Measurements from ENCODE around the gene PTPN14. TPM values are rescaled to one million over a fixed set of nuclear protein-coding genes. Genes with fewer than 3 reads are reported as not detected.
"Not testable (repeated sequence)": the region's sequence is repeated elsewhere in the genome, so short reads cannot be mapped to it uniquely, and the experiment has no call there.

The PTPN14 gene
- total RNA-seq, 1 donor from 2014 or later = 25.6 TPM

GRCh38 chr1:214516434-214517326, 34.7 kb downstream of the PTPN14 start:
- intact Hi-C loops (cut with micrococcal nuclease) = no loop called here
- ATAC-seq = no peak

GRCh38 chr1:214515544-214516433, 35.6 kb downstream of the PTPN14 start:
- ATAC-seq (no peak), DNase-seq (no peak)
- intact Hi-C loops (cut with micrococcal nuclease) = no loop called here

More at GRCh38 chr1:214516434-214517326, 34.7 kb downstream of the PTPN14 start:
- DNase-seq = no peak

- intact Hi-C loops (cut with micrococcal nuclease) = no loop called here
- DNase-seq (no peak), ATAC-seq (no peak)
These were observed 36.5 kb downstream of the PTPN14 start for GRCh38 chr1:214514819-214515383.

- intact Hi-C loops (cut with micrococcal nuclease) = no loop called here
- DNase-seq = no peak
- ATAC-seq = no peak
These were observed 37.2 kb downstream of the PTPN14 start for GRCh38 chr1:214514032-214514818.

- intact Hi-C loops (cut with micrococcal nuclease) = no loop called here
- ATAC-seq (no peak), DNase-seq (no peak)
These were observed 38.0 kb downstream of the PTPN14 start for GRCh38 chr1:214513394-214513793.

- no peak for ATAC-seq
- intact Hi-C loops (cut with micrococcal nuclease) = no loop called here
- DNase-seq = no peak
These were observed 39.8 kb downstream of the PTPN14 start for GRCh38 chr1:214511639-214511998.

- intact Hi-C loops (cut with micrococcal nuclease) = no loop called here
- DNase-seq (no peak), ATAC-seq (no peak)
These were observed 40.3 kb downstream of the PTPN14 start for GRCh38 chr1:214510914-214511638.

GRCh38 chr1:214510477-214510876, 40.9 kb downstream of the PTPN14 start:
- intact Hi-C loops (cut with micrococcal nuclease) = no loop called here
- no peak for DNase-seq
- ATAC-seq = no peak

- DNase-seq; intact Hi-C loops (cut with micrococcal nuclease); ATAC-seq: not testable (repeated sequence)
These were observed 41.8 kb downstream of the PTPN14 start for GRCh38 chr1:214509622-214510021.

GRCh38 chr1:214506972-214507431, 44.4 kb downstream of the PTPN14 start:
- intact Hi-C loops (cut with micrococcal nuclease) = no loop called here
- DNase-seq (no peak), ATAC-seq (no peak)

GRCh38 chr1:214505134-214505533, 46.3 kb downstream of the PTPN14 start:
- intact Hi-C loops (cut with micrococcal nuclease) = no loop called here
- no peak for DNase-seq
- ATAC-seq = no peak

GRCh38 chr1:214504330-214504729, 47.1 kb downstream of the PTPN14 start:
- ATAC-seq = no peak
- intact Hi-C loops (cut with micrococcal nuclease) = no loop called here

GRCh38 chr1:214503553-214503952, 47.8 kb downstream of the PTPN14 start:
- ATAC-seq = no peak
- intact Hi-C loops (cut with micrococcal nuclease) = no loop called here
- DNase-seq = no peak

More at GRCh38 chr1:214504330-214504729, 47.1 kb downstream of the PTPN14 start:
- no peak for DNase-seq

GRCh38 chr1:214500340-214501055, 50.9 kb downstream of the PTPN14 start:
- no peak for ATAC-seq
- intact Hi-C loops (cut with micrococcal nuclease) = no loop called here

GRCh38 chr1:214499732-214500131, 51.7 kb downstream of the PTPN14 start:
- ATAC-seq = no peak
- intact Hi-C loops (cut with micrococcal nuclease) = no loop called here
- no peak for DNase-seq

More at GRCh38 chr1:214500340-214501055, 50.9 kb downstream of the PTPN14 start:
- no peak for DNase-seq

- DNase-seq (no peak), ATAC-seq (no peak)
- intact Hi-C loops (cut with micrococcal nuclease) = no loop called here
These were observed 53.4 kb downstream of the PTPN14 start for GRCh38 chr1:214498021-214498420.

GRCh38 chr1:214496126-214496525, 55.3 kb downstream of the PTPN14 start:
- DNase-seq (no peak), ATAC-seq (peak; percentile 52)
- intact Hi-C loops (cut with micrococcal nuclease) = no loop called here

- intact Hi-C loops (cut with micrococcal nuclease) = no loop called here
- no peak for DNase-seq
These were observed 56.7 kb downstream of the PTPN14 start for GRCh38 chr1:214494706-214495105.

More at GRCh38 chr1:214494706-214495105, 56.7 kb downstream of the PTPN14 start:
- no peak for ATAC-seq

All from left ventricle myocardium superior (tissue), 1 donor.